GM12878 (cell line): ENCODE results near the gene RGS14. TPM values are rescaled to one million over a fixed set of nuclear protein-coding genes. Genes with fewer than 3 reads are reported as not detected.

Experiments used
- ATAC-seq: fragments of 200-7000 bp; cut with Tn5 transposase; 3 replicates; pipeline ENCODE4 v1.9.1; 2020; ENCODE audit warnings: mild to moderate bottlenecking, moderate library complexity
- BruUV-seq: library from RNA; stranded (reverse); fragments of 400-500 nt; replicated peaks from 2 replicates; lab custom pipeline; 2021; lab: Mats Ljungman, UMichigan
- CTCF ChIA-PET: fragments of 300-600 bp; sonication (Branson Sonifier 250); formaldehyde crosslinking; extraction: SDS; loops from one replicate; lab custom pipeline; 2021; ENCODE audit warnings: inconsistent platforms; lab: Yijun Ruan, JAX
- POLR2A ChIA-PET: fragments of 350-600 bp; formaldehyde crosslinking; extraction: SDS; loops from one replicate; lab custom pipeline; 2021; ENCODE audit warnings: inconsistent platforms; lab: Charles Lee
- RAD21 ChIA-PET: fragments of 300-600 bp; sonication (Branson Sonifier 250); formaldehyde crosslinking; loops from one replicate; lab custom pipeline; 2023; ENCODE audit warnings: antibody characterized with exemption; ENCODE audit not compliant: unreplicated experiment; lab: Charles Lee
- SMC1A ChIA-PET: fragments of 300-600 bp; sonication (Branson Sonifier 250); formaldehyde crosslinking; loops from one replicate; lab custom pipeline; 2023; ENCODE audit not compliant: unreplicated experiment, uncharacterized antibody; lab: Charles Lee
- DNase-seq: peaks from one replicate; pipeline ENCODE4 v3.0.0-alpha.2; 2011; ENCODE audit warnings: low read depth, low spot score
- FAIRE-seq: peaks from 3 replicates; lab custom pipeline; 2011; peaks lifted over from hg19 to GRCh38; lab: Jason Lieb, UNC
- H2AFZ ChIP-seq: 2 replicates; pipeline ENCODE4 v1.6.0; 2011; ENCODE audit warnings: low read depth, low read length, control low read depth; ENCODE audit not compliant: control insufficient read depth
- H3K27ac ChIP-seq: 2 replicates; pipeline ENCODE4 v1.5.1; 2011; ENCODE audit warnings: control low read depth; ENCODE audit not compliant: control insufficient read depth, insufficient read depth
- H3K27me3 ChIP-seq, 2 experiments: replicated peaks in 1 of 2; 2 replicates each; pipeline versions ENCODE4 v1.6.0 to v1.6.1; 2011; ENCODE audit warnings: low read length in 1 of 2; ENCODE audit not compliant: control insufficient read depth in 2 of 2, insufficient read depth in 2 of 2
- H3K36me3 ChIP-seq, 2 experiments: 2 replicates each; pipeline ENCODE4 v1.5.1; 2011; ENCODE audit warnings: low read length in 1 of 2; ENCODE audit not compliant: control insufficient read depth in 2 of 2, insufficient read depth in 2 of 2
- H3K4me1 ChIP-seq: 2 replicates; pipeline ENCODE4 v1.6.1; 2011; ENCODE audit warnings: mild to moderate bottlenecking, low read length, moderate library complexity, mixed read lengths; ENCODE audit not compliant: control insufficient read depth, insufficient read depth
- H3K4me2 ChIP-seq: 2 replicates; pipeline ENCODE4 v1.6.0; 2011; ENCODE audit warnings: control low read depth; ENCODE audit not compliant: control insufficient read depth, insufficient read depth
- H3K4me3 ChIP-seq: fragments of 200-600 bp; sonication (generic); 2 replicates; pipeline ENCODE4 v1.5.1; 2016
- H3K79me2 ChIP-seq: 2 replicates; pipeline ENCODE4 v1.6.0; 2011; ENCODE audit warnings: low read length; ENCODE audit not compliant: control insufficient read depth, insufficient read depth
- H3K9ac ChIP-seq: 2 replicates; pipeline ENCODE4 v1.8.0; 2011; ENCODE audit warnings: low read length, control low read depth, mixed read lengths; ENCODE audit not compliant: control insufficient read depth, insufficient read depth
- H3K9me3 ChIP-seq: replicated peaks from 3 replicates; pipeline ENCODE4 v1.5.1; 2011; ENCODE audit warnings: mild to moderate bottlenecking, low read length; ENCODE audit not compliant: control insufficient read depth, insufficient read depth
- H4K20me1 ChIP-seq: 2 replicates; pipeline ENCODE4 v1.6.0; 2011; ENCODE audit not compliant: control insufficient read depth, insufficient read depth
- BRCA1 ChIP-seq: IDR thresholded peaks from 2 replicates; pipeline ENCODE4 v1.6.1; 2011; ENCODE audit warnings: low read depth, low read length, improper control_type of control experiment
- CUX1 ChIP-seq: IDR thresholded peaks from 2 replicates; pipeline ENCODE4 v1.6.1; 2012; ENCODE audit warnings: improper control_type of control experiment, low read depth, low read length; ENCODE audit not compliant: insufficient replicate concordance
- EED ChIP-seq: sonication (generic); IDR thresholded peaks from 2 replicates; pipeline ENCODE4 v1.6.1; 2016; ENCODE audit warnings: antibody characterized with exemption, low read depth
- ESRRA ChIP-seq: IDR thresholded peaks from 2 replicates; pipeline ENCODE4 v1.6.1; 2012; ENCODE audit warnings: mild to moderate bottlenecking, low read length, improper control_type of control experiment
- IKZF1 ChIP-seq: fragments of 450-650 bp; conservative IDR thresholded peaks from 2 replicates; pipeline ENCODE4 v1.6.1; 2017; ENCODE audit warnings: antibody characterized with exemption, mild to moderate bottlenecking
- IKZF2 ChIP-seq, 2 experiments: fragments of 450-650 bp; IDR thresholded peaks; 2 replicates each; pipeline ENCODE4 v1.6.1; 2017; ENCODE audit warnings: mild to moderate bottlenecking in 2 of 2, moderate library complexity in 2 of 2
- MEF2B ChIP-seq: fragments of 450-650 bp; IDR thresholded peaks from 2 replicates; pipeline ENCODE4 v1.6.1; 2018; ENCODE audit warnings: mild to moderate bottlenecking, moderate library complexity; ENCODE audit not compliant: partially characterized antibody, poor library complexity, severe bottlenecking
- NRF1 ChIP-seq: conservative IDR thresholded peaks from 2 replicates; pipeline ENCODE4 v1.6.1; 2011; ENCODE audit warnings: mild to moderate bottlenecking, low read depth, low read length, improper control_type of control experiment
- PRDM15 ChIP-seq: fragments of 450-650 bp; formaldehyde crosslinking; IDR thresholded peaks from 2 replicates; pipeline ENCODE4 v1.4.0; 2020; ENCODE audit warnings: mild to moderate bottlenecking, moderate library complexity
- RFX5 ChIP-seq: IDR thresholded peaks from 2 replicates; pipeline ENCODE4 v1.6.1; 2011; ENCODE audit warnings: low read depth, low read length, improper control_type of control experiment
- STAT1 ChIP-seq: fragments of 450-650 bp; conservative IDR thresholded peaks from 2 replicates; pipeline ENCODE4 v1.6.1; 2014; ENCODE audit warnings: antibody characterized with exemption, mild to moderate bottlenecking
- ZBED1 ChIP-seq: IDR thresholded peaks from 2 replicates; pipeline ENCODE4 v1.6.1; 2016; ENCODE audit warnings: borderline replicate concordance
- ZNF24 ChIP-seq: fragments of 450-650 bp; IDR thresholded peaks from 2 replicates; pipeline ENCODE4 v1.6.1; 2017; ENCODE audit warnings: antibody characterized with exemption, mild to moderate bottlenecking
- ZNF622 ChIP-seq: fragments of 450-650 bp; IDR thresholded peaks from 2 replicates; pipeline ENCODE4 v1.6.1; 2017; ENCODE audit warnings: mild to moderate bottlenecking, inconsistent platforms
- ZSCAN29 ChIP-seq: fragments of 450-650 bp; IDR thresholded peaks from 2 replicates; pipeline ENCODE4 v1.6.1; 2017; ENCODE audit warnings: mild to moderate bottlenecking, moderate library complexity
- WGBS: methylation state at CpG from one replicate; pipeline ENCODE4 v1.1.6; 2016; ENCODE audit warnings: low lambda C conversion rate; ENCODE audit not compliant: insufficient replicate concordance, insufficient coverage; ENCODE audit errors: missing lambda C conversion rate; 5-methylcytosine and 5-hydroxymethylcytosine counted together
- in situ Hi-C: fragments of 300-500 bp; cut with MboI; formaldehyde crosslinking; loops from 9 replicates; pipeline ENCODE4 v1.14.3; 2018; ENCODE audit warnings: mixed read lengths
- intact Hi-C: fragments of 100-400 bp; cut with micrococcal nuclease; formaldehyde crosslinking; loops from one replicate; pipeline ENCODE4 v1.14.2; 2022; ENCODE audit not compliant: unreplicated experiment
- polyA plus RNA-seq, 11 experiments: library from polyadenylated mRNA; depleted of rRNA in 4 of 11; unstranded in 6 of 11; stranded (reverse) in 5 of 11; fragments of >200 nt; fragmentation: Nextera tagmentation in 4 of 11; fragmentation: Illumina TruSeq in 1 of 11; extraction: Ambion mirVana in 4 of 11; extraction: Trizol in 1 of 11; gene quantifications; 1 replicate in 1 of 11; 2 replicates in 10 of 11; pipeline versions ENCODE4 v1.2.1 to v1.2.3, GENCODE V29; 2011 to 2016; ENCODE audit warnings: inconsistent platforms in 2 of 11, missing spikeins in 2 of 11, low read depth in 1 of 11
- total RNA-seq, 4 experiments: library from RNA; depleted of rRNA in 3 of 4; stranded (reverse); fragments of >200 nt in 3 of 4; fragmentation: Illumina TruSeq in 1 of 4; extraction: Trizol in 1 of 4; gene quantifications; 2 replicates each; pipeline versions ENCODE4 v1.2.1 to v1.2.3, GENCODE V29; 2013 to 2021
- TF ChIP-seq, protein P1 (sequence below): IDR thresholded peaks from 2 replicates; pipeline ENCODE4 v1.6.1; 2012; ENCODE audit warnings: low read length, inconsistent platforms

RGS14 gene
- total and polyA plus RNA-seq, 10 of the 15 experiments (the other 5 are each of a cell fraction or from before 2014, with no cell fraction given), result 0.19 to 88.7 (median 54.8) TPM

DNA sequence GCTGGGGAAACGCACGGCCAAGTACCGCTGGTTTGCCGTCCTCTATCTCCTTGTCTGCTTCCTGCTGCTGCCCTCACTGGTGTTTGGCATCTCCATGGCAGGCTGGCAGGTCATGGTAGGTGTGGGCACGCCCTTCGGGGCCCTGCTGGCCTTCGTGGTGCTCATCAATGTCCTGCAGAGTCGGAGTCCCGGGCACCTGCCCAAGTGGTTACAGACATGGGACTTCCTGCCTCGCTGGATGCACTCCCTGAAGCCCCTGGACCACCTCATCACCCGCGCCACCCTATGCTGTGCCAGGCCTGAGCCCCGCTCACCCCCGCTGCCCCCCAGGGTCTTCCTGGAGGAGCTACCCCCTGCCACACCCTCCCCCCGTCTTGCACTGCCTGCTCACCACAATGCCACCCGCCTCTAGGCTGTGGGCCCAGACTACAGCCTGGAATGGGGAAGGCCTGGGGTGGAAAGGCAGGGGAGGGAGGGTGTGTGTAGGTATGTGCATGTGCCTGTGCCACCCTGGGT is 40.2 kb downstream of the RGS14 start:
- BruUV-seq, result no TSS peak
- TF ChIP-seq CUX1 (no peak), ZBED1 (no peak), MEF2B (no peak), BRCA1 (no peak), STAT1 (no peak), RFX5 (no peak), NRF1 (no peak), ESRRA (no peak), ZNF622 (no peak), ZSCAN29 (no peak), IKZF2 (IDR thresholded peaks at IDR 0.05) (no peak), PRDM15 (no peak), ZNF24 (no peak), IKZF1 (no peak), EED (no peak)
- TF ChIP-seq, protein P1, sequence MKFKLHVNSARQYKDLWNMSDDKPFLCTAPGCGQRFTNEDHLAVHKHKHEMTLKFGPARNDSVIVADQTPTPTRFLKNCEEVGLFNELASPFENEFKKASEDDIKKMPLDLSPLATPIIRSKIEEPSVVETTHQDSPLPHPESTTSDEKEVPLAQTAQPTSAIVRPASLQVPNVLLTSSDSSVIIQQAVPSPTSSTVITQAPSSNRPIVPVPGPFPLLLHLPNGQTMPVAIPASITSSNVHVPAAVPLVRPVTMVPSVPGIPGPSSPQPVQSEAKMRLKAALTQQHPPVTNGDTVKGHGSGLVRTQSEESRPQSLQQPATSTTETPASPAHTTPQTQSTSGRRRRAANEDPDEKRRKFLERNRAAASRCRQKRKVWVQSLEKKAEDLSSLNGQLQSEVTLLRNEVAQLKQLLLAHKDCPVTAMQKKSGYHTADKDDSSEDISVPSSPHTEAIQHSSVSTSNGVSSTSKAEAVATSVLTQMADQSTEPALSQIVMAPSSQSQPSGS, result no peak

More for the DNA sequence above, 40.2 kb downstream of the RGS14 start:
- ChIA-PET CTCF (no interaction called here), RAD21 (interaction anchor here (0.9 kb wide), 1 partner anchor 56 kb away, joined by 3 read pairs; no protein-coding TSS in a partner anchor), POLR2A (no interaction called here), SMC1A (interaction anchor here (1.1 kb wide), 1 partner anchor 79 kb away, joined by 3 read pairs; no protein-coding TSS in a partner anchor)
- Histone ChIP-seq H3K27me3 (no peaks in the 10 kb centered on the region), H3K9me3 (no peaks in the 10 kb centered on the region), H4K20me1 (no peaks in the 10 kb centered on the region), H3K9ac (no peak overlapping the region), H3K4me3 (no peak overlapping the region), H3K4me2 (no peak overlapping the region), H3K27ac (no peak overlapping the region), H3K79me2 (no peaks in the 10 kb centered on the region), H3K4me1 (peaks cover 6% of the 10 kb centered on the region), H3K36me3 (no peaks in the 10 kb centered on the region), H2AFZ (no peak overlapping the region)
- WGBS, result 48% methylated on average over 13 of the region's 16 CpGs
- FAIRE-seq, result no peak
- in situ Hi-C loops (loop anchor here (25.0 kb wide), 1 partner anchor 1361 kb away; no protein-coding TSS in a partner anchor), intact Hi-C loops (no loop called here)
- no peak for ATAC-seq
- DNase-seq, result no peak
